ENCODE data around the gene ZIC2. TPM values are rescaled to one million over a fixed set of nuclear protein-coding genes. Genes with fewer than 3 reads are reported as not detected.

Gene ZIC2
- polyA plus RNA-seq, 1 experiment, result not detected

GRCh38 chr13:99991013-99991827 is 9.6 kb downstream of the ZIC2 start:
- TF ChIP-seq CTCF (IDR thresholded peaks at IDR 0.05; ENCODE audit: insufficient read depth, low read depth, low read length), result no peak
- no peak for DNase-seq (ENCODE audit: low read depth)
- Histone ChIP-seq H3K27me3 (ENCODE audit: control insufficient read depth, insufficient read depth, low read length) (peaks cover 68% of the 10 kb centered on the region), H3K4me3 (ENCODE audit: low read depth, low read length) (no peak overlapping the region), H3K36me3 (ENCODE audit: control insufficient read depth, insufficient read depth, low read length) (no peaks in the 10 kb centered on the region)
- ChIA-PET POLR2A (no interaction called here), CTCF (interaction anchor here (0.5 to 1.2 kb wide), 2 partner anchors 17 to 280 kb away, joined by 3 read pairs; no protein-coding TSS in a partner anchor)

GRCh38 chr13:99991828-99992775 is 10.5 kb downstream of the ZIC2 start:
- ChIA-PET CTCF (interaction anchor here (0.5 to 1.2 kb wide), 2 partner anchors 18 to 279 kb away, joined by 3 read pairs; no protein-coding TSS in a partner anchor), POLR2A (interaction anchor here (0.6 kb wide), 2 partner anchors 13 to 283 kb away, joined by 3 to 6 read pairs; no protein-coding TSS in a partner anchor)
- Histone ChIP-seq H3K36me3 (ENCODE audit: control insufficient read depth, insufficient read depth, low read length) (no peaks in the 10 kb centered on the region), H3K4me3 (ENCODE audit: low read depth, low read length) (no peak overlapping the region), H3K27me3 (ENCODE audit: control insufficient read depth, insufficient read depth, low read length) (peaks cover 72% of the 10 kb centered on the region)
- no peak for TF ChIP-seq CTCF (IDR thresholded peaks at IDR 0.05; ENCODE audit: insufficient read depth, low read depth, low read length)
- DNase-seq (ENCODE audit: low read depth), result no peak

- ChIA-PET POLR2A (interaction anchor here (0.6 kb wide), 1 partner anchor 283 kb away, joined by 6 read pairs; no protein-coding TSS in a partner anchor), CTCF (no interaction called here)
- no peak overlapping the region for H3K4me3 ChIP-seq (ENCODE audit: low read depth, low read length)
- H3K36me3 ChIP-seq (ENCODE audit: control insufficient read depth, insufficient read depth, low read length), result no peaks in the 10 kb centered on the region
- no peak for DNase-seq (ENCODE audit: low read depth)
- H3K27me3 ChIP-seq (ENCODE audit: control insufficient read depth, insufficient read depth, low read length), result peaks cover 72% of the 10 kb centered on the region
- no peak for TF ChIP-seq CTCF (IDR thresholded peaks at IDR 0.05; ENCODE audit: insufficient read depth, low read depth, low read length)
Measured at GRCh38 chr13:99992949-99993351, 11.4 kb downstream of the ZIC2 start.

GRCh38 chr13:99993660-99994637 is 12.4 kb downstream of the ZIC2 start:
- TF ChIP-seq CTCF (IDR thresholded peaks at IDR 0.05; ENCODE audit: insufficient read depth, low read depth, low read length), result no peak
- ChIA-PET CTCF (no interaction called here), POLR2A (no interaction called here)

More at GRCh38 chr13:99993660-99994637, 12.4 kb downstream of the ZIC2 start:
- Histone ChIP-seq H3K36me3 (ENCODE audit: control insufficient read depth, insufficient read depth, low read length) (no peaks in the 10 kb centered on the region), H3K27me3 (ENCODE audit: control insufficient read depth, insufficient read depth, low read length) (peaks cover 68% of the 10 kb centered on the region), H3K4me3 (ENCODE audit: low read depth, low read length) (no peak overlapping the region)
- DNase-seq (ENCODE audit: low read depth), result no peak
